Activated CD4-positive, alpha-beta memory T cell treated with anti-CD3 and anti-CD28 coated beads for 36 hours (primary cell): ENCODE measurements around the gene CNOT1. TPM values are rescaled to one million over a fixed set of nuclear protein-coding genes. Genes with fewer than 3 reads are reported as not detected.

Experiments
- total RNA-seq, 2 experiments: library from RNA; stranded (reverse); gene quantifications; one replicate each; pipeline ENCODE4 v1.2.3, GENCODE V29; 2021

The CNOT1 gene
- total RNA-seq, 2 experiments from 2014 or later = 230 to 242 TPM

Other genes starting within 250 kb of the CNOT1 start
- gene GINS3, start 237.4 kb downstream of the CNOT1 start, total RNA-seq = 10 to 100 TPM; 13.8 to 14.0 TPM
- 1 to 10 TPM; 1.3 to 1.6 TPM for gene NDRG4, start 129.7 kb downstream of the CNOT1 start, total RNA-seq
- 10 to 100 TPM; 12.9 to 14.5 TPM for gene SETD6, start 114.3 kb downstream of the CNOT1 start, total RNA-seq
- gene SLC38A7, start 54.9 kb upstream of the CNOT1 start, total RNA-seq = 1 to 10 TPM; 5.0 to 5.4 TPM
- gene GOT2, start 104.5 kb upstream of the CNOT1 start, total RNA-seq = 100 to 1,000 TPM; 125 to 127 TPM